NCI-H524 treated with DMSO at 0.1 percent for 48 hours (cell line): ENCODE results near the gene METTL1.
"Not testable (repeated sequence)": the region's sequence is repeated elsewhere in the genome, so short reads cannot be mapped to it uniquely, and the experiment has no call there.

ENCODE experiments used
- DNase-seq: peaks from one replicate; lab custom pipeline; 2025; lab: John Stamatoyannopoulos, UW

METTL1 gene

GRCh38 chr12:57724003-57724935 is 47.6 kb downstream of the METTL1 start:
- no peak for DNase-seq

- no peak for DNase-seq
Observed at GRCh38 chr12:57723630-57723962, 48.3 kb downstream of the METTL1 start.

GRCh38 chr12:57722716-57723629 is 48.9 kb downstream of the METTL1 start:
- DNase-seq, result peak; percentile 35

- not testable (repeated sequence) for DNase-seq
Observed at GRCh38 chr12:57721846-57722608, 49.9 kb downstream of the METTL1 start.

- no peak for DNase-seq
Observed at GRCh38 chr12:57720606-57721595, 51.0 kb downstream of the METTL1 start.

- DNase-seq, result no peak
Observed at GRCh38 chr12:57719777-57720605, 51.9 kb downstream of the METTL1 start.

GRCh38 chr12:57718641-57719528 is 53.0 kb downstream of the METTL1 start:
- DNase-seq, result no peak
